BE2C (cell line): ENCODE results near the gene BNIP2.
"Not testable (repeated sequence)": the region's sequence is repeated elsewhere in the genome, so short reads cannot be mapped to it uniquely, and the experiment has no call there.

Source experiments
- DNase-seq: peaks from one replicate; pipeline ENCODE4 v3.0.0-alpha.2; 2020
- H3K27me3 ChIP-seq: fragments of 250-450 bp; sonication (Bioruptor Pico); 2 replicates; pipeline ENCODE4 v1.5.1; 2020; ENCODE audit warnings: mild to moderate bottlenecking
- H3K36me3 ChIP-seq: fragments of 250-450 bp; sonication (Bioruptor Pico); 2 replicates; pipeline ENCODE4 v1.5.1; 2020; ENCODE audit warnings: mild to moderate bottlenecking
- H3K4me1 ChIP-seq: fragments of 250-450 bp; sonication (Bioruptor Pico); 2 replicates; pipeline ENCODE4 v1.5.1; 2020
- H3K4me3 ChIP-seq: 2 replicates; pipeline ENCODE4 v1.5.1; 2011; ENCODE audit warnings: low read depth, low read length
- H3K9me3 ChIP-seq: fragments of 250-450 bp; sonication (Bioruptor Pico); 2 replicates; pipeline ENCODE4 v1.5.1; 2020
- CTCF ChIP-seq: IDR thresholded peaks from 2 replicates; pipeline ENCODE4 v1.5.1; 2012; ENCODE audit warnings: mild to moderate bottlenecking, low read depth, low read length

Gene BNIP2

GRCh38 chr15:59703979-59704796 is 15.1 kb upstream of the BNIP2 start:
- Histone ChIP-seq H3K9me3 (no peaks in the 10 kb centered on the region), H3K36me3 (no peaks in the 10 kb centered on the region), H3K4me1 (peaks cover 20% of the 10 kb centered on the region), H3K4me3 (no peak overlapping the region), H3K27me3 (no peaks in the 10 kb centered on the region)
- no peak for TF ChIP-seq CTCF
- no peak for DNase-seq

- Histone ChIP-seq H3K36me3 (no peaks in the 10 kb centered on the region), H3K27me3 (no peaks in the 10 kb centered on the region), H3K9me3 (no peaks in the 10 kb centered on the region), H3K4me3 (no peak overlapping the region; the same call in 1 of the 2 replicates), H3K4me1 (peaks cover 20% of the 10 kb centered on the region)
- DNase-seq: no peak
- TF ChIP-seq CTCF: no peak
These were observed 13.2 kb upstream of the BNIP2 start for GRCh38 chr15:59702351-59702750.

GRCh38 chr15:59701880-59702279 is 12.8 kb upstream of the BNIP2 start:
- no peak for TF ChIP-seq CTCF
- peak overlapping the region; percentile 24 for H3K4me3 ChIP-seq
- peak; percentile 23 for DNase-seq

GRCh38 chr15:59699810-59700431 is 10.8 kb upstream of the BNIP2 start:
- no peaks in the 10 kb centered on the region for H3K9me3 ChIP-seq
- H3K27me3 ChIP-seq: no peaks in the 10 kb centered on the region
- no peaks in the 10 kb centered on the region for H3K36me3 ChIP-seq
- no peak for DNase-seq
- peaks cover 20% of the 10 kb centered on the region for H3K4me1 ChIP-seq
- H3K4me3 ChIP-seq: no peak overlapping the region
- TF ChIP-seq CTCF: no peak

More at GRCh38 chr15:59701880-59702279, 12.8 kb upstream of the BNIP2 start:
- Histone ChIP-seq H3K4me1 (peaks cover 20% of the 10 kb centered on the region), H3K27me3 (no peaks in the 10 kb centered on the region), H3K9me3 (no peaks in the 10 kb centered on the region), H3K36me3 (no peaks in the 10 kb centered on the region)

GRCh38 chr15:59698065-59698464 is 8.9 kb upstream of the BNIP2 start:
- not testable (repeated sequence) for H3K9me3 ChIP-seq, H3K4me3 ChIP-seq, H3K27me3 ChIP-seq, H3K36me3 ChIP-seq, DNase-seq
- H3K4me1 ChIP-seq: peaks cover 16% of the 10 kb centered on the region

GRCh38 chr15:59696332-59696731 is 7.2 kb upstream of the BNIP2 start:
- peaks cover 4% of the 10 kb centered on the region for H3K4me1 ChIP-seq
- no peaks in the 10 kb centered on the region for H3K36me3 ChIP-seq
- H3K4me3 ChIP-seq: no peak overlapping the region
- DNase-seq: no peak
- H3K9me3 ChIP-seq: no peaks in the 10 kb centered on the region
- H3K27me3 ChIP-seq: no peaks in the 10 kb centered on the region
- no peak for TF ChIP-seq CTCF
